Activated CD8-positive, alpha-beta memory T cell treated with anti-CD3 and anti-CD28 coated beads for 1 hour (primary cell): ENCODE results near the gene CA12.

Experiments used
- DNase-seq, 2 donors: peaks; one replicate each; pipeline ENCODE4 v3.0.0-alpha.2; 2020; ENCODE audit warnings: low read depth in 1 of 2; ENCODE audit errors: extremely low read depth in 1 of 2

CA12 gene

GRCh38 chr15:63312286-63312685, 69.4 kb downstream of the CA12 start:
- DNase-seq: no peak

GRCh38 chr15:63310646-63311045, 71.0 kb downstream of the CA12 start:
- no peak for DNase-seq

- no peak for DNase-seq
Observed at GRCh38 chr15:63308947-63309346, 72.7 kb downstream of the CA12 start.

GRCh38 chr15:63308491-63308890, 73.2 kb downstream of the CA12 start:
- DNase-seq: no peak

- DNase-seq: no peak
Observed at GRCh38 chr15:63306492-63307073, 75.1 kb downstream of the CA12 start.

- no peak for DNase-seq
Observed at GRCh38 chr15:63305260-63305659, 76.4 kb downstream of the CA12 start.

GRCh38 chr15:63301088-63301487, 80.6 kb downstream of the CA12 start:
- no peak for DNase-seq

GRCh38 chr15:63299943-63300575, 81.6 kb downstream of the CA12 start:
- no peak for DNase-seq

GRCh38 chr15:63296195-63296594, 85.5 kb downstream of the CA12 start:
- DNase-seq: no peak

GRCh38 chr15:63295341-63295740, 86.3 kb downstream of the CA12 start:
- no peak for DNase-seq

GRCh38 chr15:63294359-63294758, 87.3 kb downstream of the CA12 start:
- DNase-seq: no peak

- no peak for DNase-seq
Observed at GRCh38 chr15:63292771-63293170, 88.9 kb downstream of the CA12 start.

GRCh38 chr15:63292241-63292640, 89.4 kb downstream of the CA12 start:
- DNase-seq: no peak

- no peak for DNase-seq
Observed at GRCh38 chr15:63291507-63291906, 90.1 kb downstream of the CA12 start.

GRCh38 chr15:63288778-63289378, 92.8 kb downstream of the CA12 start:
- no peak for DNase-seq

GRCh38 chr15:63288342-63288741, 93.3 kb downstream of the CA12 start:
- DNase-seq: no peak

- DNase-seq: no peak
Observed at GRCh38 chr15:63287109-63287508, 94.5 kb downstream of the CA12 start.

- DNase-seq: no peak
Observed at GRCh38 chr15:63284335-63284734, 97.3 kb downstream of the CA12 start.

GRCh38 chr15:63283126-63283525, 98.5 kb downstream of the CA12 start:
- no peak for DNase-seq

GRCh38 chr15:63277893-63278456, 103.7 kb downstream of the CA12 start:
- no peak for DNase-seq

GRCh38 chr15:63277038-63277892, 104.4 kb downstream of the CA12 start, which contains the start of gene APH1B:
TSS of gene APH1B (plus strand) at chr15:63277605. CDS start at chr15:63277624, 19 bp downstream.
- peak; percentile 39 to 72 for DNase-seq
